ENCODE measurements around the gene CHRNA4.

CHRNA4 gene

DNA sequence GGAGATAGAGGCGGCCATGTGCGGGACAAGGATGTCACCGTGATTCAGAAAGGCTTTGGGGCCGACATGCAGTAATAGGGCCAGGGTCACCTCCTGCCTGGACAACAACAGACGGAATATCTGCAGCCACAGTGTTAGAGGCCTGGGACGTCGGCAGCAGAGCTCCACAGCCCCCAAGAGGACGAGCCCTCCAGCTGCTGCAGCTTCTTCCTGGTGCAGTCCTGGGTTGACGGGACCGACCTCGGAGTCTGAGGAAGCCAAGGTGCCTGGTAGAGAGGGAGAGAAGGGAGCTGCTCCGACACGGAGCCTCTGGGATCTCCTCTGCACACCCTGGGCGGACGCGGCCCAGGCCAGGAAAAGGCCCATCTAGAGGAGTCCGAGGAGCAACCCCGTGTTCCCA, 23.2 kb upstream of the CHRNA4 start:
- H4K20me1 ChIP-seq (ENCODE audit: insufficient read depth, low read length) = peaks cover 4% of the 10 kb centered on the region; the same call in 1 of the 2 replicates
- TF ChIP-seq, protein P1, sequence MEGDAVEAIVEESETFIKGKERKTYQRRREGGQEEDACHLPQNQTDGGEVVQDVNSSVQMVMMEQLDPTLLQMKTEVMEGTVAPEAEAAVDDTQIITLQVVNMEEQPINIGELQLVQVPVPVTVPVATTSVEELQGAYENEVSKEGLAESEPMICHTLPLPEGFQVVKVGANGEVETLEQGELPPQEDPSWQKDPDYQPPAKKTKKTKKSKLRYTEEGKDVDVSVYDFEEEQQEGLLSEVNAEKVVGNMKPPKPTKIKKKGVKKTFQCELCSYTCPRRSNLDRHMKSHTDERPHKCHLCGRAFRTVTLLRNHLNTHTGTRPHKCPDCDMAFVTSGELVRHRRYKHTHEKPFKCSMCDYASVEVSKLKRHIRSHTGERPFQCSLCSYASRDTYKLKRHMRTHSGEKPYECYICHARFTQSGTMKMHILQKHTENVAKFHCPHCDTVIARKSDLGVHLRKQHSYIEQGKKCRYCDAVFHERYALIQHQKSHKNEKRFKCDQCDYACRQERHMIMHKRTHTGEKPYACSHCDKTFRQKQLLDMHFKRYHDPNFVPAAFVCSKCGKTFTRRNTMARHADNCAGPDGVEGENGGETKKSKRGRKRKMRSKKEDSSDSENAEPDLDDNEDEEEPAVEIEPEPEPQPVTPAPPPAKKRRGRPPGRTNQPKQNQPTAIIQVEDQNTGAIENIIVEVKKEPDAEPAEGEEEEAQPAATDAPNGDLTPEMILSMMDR (IDR thresholded peaks at IDR 0.05; ENCODE audit: borderline replicate concordance, extremely low read depth, low read length, poor library complexity, severe bottlenecking) = no peak
- TF ChIP-seq EZH2 (IDR thresholded peaks at IDR 0.05; ENCODE audit: borderline replicate concordance, low read depth, low read length, severe bottlenecking) = no peak
- no peaks in the 10 kb centered on the region for H3K79me2 ChIP-seq (ENCODE audit: insufficient read depth, low read length)
- DNase-seq (no peak), ATAC-seq (ENCODE audit: insufficient read depth, low read depth) (no peak)
- no peak overlapping the region for H2AFZ ChIP-seq (ENCODE audit: low read depth, low read length)
- H3K4me2 ChIP-seq (ENCODE audit: insufficient read depth, low read length) = no peak overlapping the region
- H3K4me1 ChIP-seq (ENCODE audit: insufficient read depth, low read length) = no peaks in the 10 kb centered on the region
- no peak overlapping the region for H3K27ac ChIP-seq (ENCODE audit: low read length)
- H3K36me3 ChIP-seq (ENCODE audit: insufficient read depth, low read length) = no peaks in the 10 kb centered on the region
- no peaks in the 10 kb centered on the region for H3K27me3 ChIP-seq (ENCODE audit: insufficient read depth, low read length, poor library complexity)
- no peak overlapping the region for H3K4me3 ChIP-seq (ENCODE audit: low read depth in 1 of 2, low read length in 2 of 2)
- no peak overlapping the region for H3K9ac ChIP-seq (ENCODE audit: low read depth, low read length)
- peaks cover 23% of the 10 kb centered on the region for H3K9me3 ChIP-seq (ENCODE audit: insufficient read depth, low read length, severe bottlenecking)

- ATAC-seq (ENCODE audit: insufficient read depth, low read depth) = no peak
Measured at GRCh38 chr20:63383556-63383955, 22.4 kb upstream of the CHRNA4 start.

DNA sequence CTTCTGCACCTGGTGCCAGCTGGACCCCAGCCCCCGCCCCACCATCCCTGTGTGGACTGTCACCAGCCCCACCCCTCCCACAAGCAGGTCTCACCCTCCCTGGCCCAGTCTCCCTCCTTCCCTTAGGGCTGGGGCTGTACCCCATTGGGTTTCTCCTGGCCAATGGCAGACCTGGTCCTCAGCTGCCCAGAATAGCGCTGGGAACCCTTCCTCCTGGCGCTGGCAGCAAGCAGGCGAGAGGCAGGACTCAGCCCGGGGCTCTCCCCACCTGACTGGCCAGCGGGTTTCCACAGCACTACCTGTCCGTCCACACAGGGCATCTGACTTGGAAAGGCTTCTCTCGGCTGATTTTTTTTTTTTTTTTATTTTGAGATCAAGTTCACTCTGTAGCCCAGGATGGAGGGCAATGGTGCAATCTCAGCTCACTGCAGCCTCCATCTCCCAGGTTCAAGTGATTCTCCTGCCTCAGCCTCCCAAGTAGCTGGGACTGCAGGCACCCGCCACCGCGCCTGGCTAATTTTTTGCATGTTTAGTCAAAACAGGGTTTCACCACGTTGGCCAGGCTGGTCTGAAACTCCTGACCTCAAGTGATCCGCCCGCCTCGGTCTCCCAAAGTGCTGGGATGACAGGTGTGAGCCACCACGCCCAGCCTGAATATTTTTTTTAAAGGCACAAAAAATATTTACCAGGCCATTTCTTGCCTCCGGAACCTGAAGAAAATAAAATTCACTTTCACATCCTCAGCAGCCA, 21.6 kb upstream of the CHRNA4 start:
- Histone ChIP-seq H3K9me3 (ENCODE audit: insufficient read depth, low read length, severe bottlenecking) (peaks cover 20% of the 10 kb centered on the region), H2AFZ (ENCODE audit: low read depth, low read length) (no peak overlapping the region), H3K27ac (ENCODE audit: low read length) (no peak overlapping the region), H3K4me1 (ENCODE audit: insufficient read depth, low read length) (no peaks in the 10 kb centered on the region), H4K20me1 (ENCODE audit: insufficient read depth, low read length) (peaks cover 12% of the 10 kb centered on the region; the same call in 1 of the 2 replicates), H3K79me2 (ENCODE audit: insufficient read depth, low read length) (no peaks in the 10 kb centered on the region), H3K4me3 (ENCODE audit: low read depth in 1 of 2, low read length in 2 of 2) (no peak overlapping the region), H3K4me2 (ENCODE audit: insufficient read depth, low read length) (no peak overlapping the region), H3K27me3 (ENCODE audit: insufficient read depth, low read length, poor library complexity) (no peaks in the 10 kb centered on the region), H3K36me3 (ENCODE audit: insufficient read depth, low read length) (no peaks in the 10 kb centered on the region), H3K9ac (ENCODE audit: low read depth, low read length) (no peak overlapping the region)
- DNase-seq (no peak), ATAC-seq (ENCODE audit: insufficient read depth, low read depth) (no peak)
- no peak for TF ChIP-seq EZH2 (IDR thresholded peaks at IDR 0.05; ENCODE audit: borderline replicate concordance, low read depth, low read length, severe bottlenecking)
- TF ChIP-seq, protein P1 (IDR thresholded peaks at IDR 0.05; ENCODE audit: borderline replicate concordance, extremely low read depth, low read length, poor library complexity, severe bottlenecking) = no peak

More at GRCh38 chr20:63383556-63383955, 22.4 kb upstream of the CHRNA4 start:
- DNase-seq = no peak
- Histone ChIP-seq H3K36me3 (ENCODE audit: insufficient read depth, low read length) (no peaks in the 10 kb centered on the region), H3K4me3 (ENCODE audit: low read depth in 1 of 2, low read length in 2 of 2) (no peak overlapping the region), H3K9ac (ENCODE audit: low read depth, low read length) (no peak overlapping the region), H4K20me1 (ENCODE audit: insufficient read depth, low read length) (peaks cover 11% of the 10 kb centered on the region; the same call in 1 of the 2 replicates), H3K27ac (ENCODE audit: low read length) (no peak overlapping the region), H3K27me3 (ENCODE audit: insufficient read depth, low read length, poor library complexity) (no peaks in the 10 kb centered on the region), H2AFZ (ENCODE audit: low read depth, low read length) (no peak overlapping the region), H3K4me1 (ENCODE audit: insufficient read depth, low read length) (no peaks in the 10 kb centered on the region), H3K4me2 (ENCODE audit: insufficient read depth, low read length) (no peak overlapping the region), H3K79me2 (ENCODE audit: insufficient read depth, low read length) (no peaks in the 10 kb centered on the region), H3K9me3 (ENCODE audit: insufficient read depth, low read length, severe bottlenecking) (peaks cover 23% of the 10 kb centered on the region)
- TF ChIP-seq, protein P1 (IDR thresholded peaks at IDR 0.05; ENCODE audit: borderline replicate concordance, extremely low read depth, low read length, poor library complexity, severe bottlenecking) = no peak
- TF ChIP-seq EZH2 (IDR thresholded peaks at IDR 0.05; ENCODE audit: borderline replicate concordance, low read depth, low read length, severe bottlenecking) = no peak
